Measurements from ENCODE around the gene HDAC10. TPM values are rescaled to one million over a fixed set of nuclear protein-coding genes. Genes with fewer than 3 reads are reported as not detected.

HDAC10 gene
- total and polyA plus RNA-seq, 10 of the 15 experiments (the other 5 are each of a cell fraction or from before 2014, with no cell fraction given) = 0.26 to 48.6 (median 5.0) TPM

DNA sequence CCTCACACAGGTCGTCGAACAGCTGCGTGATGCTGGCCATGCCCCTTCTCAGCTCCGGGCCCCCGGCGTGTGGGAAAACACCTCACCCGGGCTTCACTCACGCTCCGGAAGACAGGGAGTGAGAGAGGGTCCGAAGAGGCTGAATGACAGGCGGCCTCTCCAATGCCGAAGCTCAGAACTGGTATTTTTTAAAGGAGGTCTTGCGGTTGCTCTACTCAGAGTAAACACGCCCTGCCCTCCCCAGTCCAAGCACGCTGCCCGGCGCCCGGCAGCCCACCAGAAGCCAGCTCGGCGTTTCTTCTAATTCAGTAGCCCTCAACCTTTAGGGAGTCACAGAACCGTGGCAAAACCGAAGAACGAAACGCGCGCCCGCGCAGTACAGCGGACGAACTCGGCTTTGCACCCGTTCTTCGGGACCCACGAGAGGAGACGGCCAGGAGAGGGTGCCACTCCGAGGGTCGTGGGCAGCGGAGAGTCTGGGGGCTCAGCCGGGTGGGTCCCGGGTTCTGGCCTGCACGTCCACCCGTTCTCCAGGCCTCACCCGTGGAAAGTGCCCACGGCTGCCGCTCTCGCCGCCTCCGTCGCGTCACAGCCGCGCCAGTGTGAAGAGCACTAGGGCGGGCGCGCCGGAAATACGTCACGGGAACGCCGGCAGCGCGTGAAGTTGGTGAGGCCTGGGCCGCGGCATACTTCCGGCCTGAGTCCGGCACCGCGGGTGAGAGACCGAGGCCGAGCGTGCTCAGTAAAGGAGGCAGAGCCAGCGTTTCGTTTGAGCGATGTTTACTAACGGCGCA is 6.4 kb downstream of the HDAC10 start, which contains the start of gene TUBGCP6 (continued):
- TF ChIP-seq FOS (IDR thresholded peaks at IDR 0.05; ENCODE audit: borderline replicate concordance, extremely low read depth, insufficient read length) (no peak), TCF12 (IDR thresholded peaks at IDR 0.05; ENCODE audit: low read depth, low read length) (0 out of 2 replicates have a peak, but pooled peaks have one; percentile 10), BMI1 (IDR thresholded peaks at IDR 0.05; ENCODE audit: borderline replicate concordance) (no peak), IRF4 (IDR thresholded peaks at IDR 0.05; ENCODE audit: low read depth, low read length) (no peak), GATAD2B (conservative IDR thresholded peaks at IDR 0.05; ENCODE audit: low read depth) (peak; percentile 78; the same call in 1 of the 2 replicates), NBN (IDR thresholded peaks at IDR 0.05) (peak; percentile 99), FOXK2 (IDR thresholded peaks at IDR 0.05) (peak; percentile 39), CREB1 (IDR thresholded peaks at IDR 0.05; ENCODE audit: low read depth) (peak; percentile 100), NR2C2 (IDR thresholded peaks at IDR 0.05; ENCODE audit: borderline replicate concordance, control insufficient read depth, insufficient read length, low read depth) (no peak), RBBP5 (conservative IDR thresholded peaks at IDR 0.05) (no peak)
- TF ChIP-seq, protein P1, sequence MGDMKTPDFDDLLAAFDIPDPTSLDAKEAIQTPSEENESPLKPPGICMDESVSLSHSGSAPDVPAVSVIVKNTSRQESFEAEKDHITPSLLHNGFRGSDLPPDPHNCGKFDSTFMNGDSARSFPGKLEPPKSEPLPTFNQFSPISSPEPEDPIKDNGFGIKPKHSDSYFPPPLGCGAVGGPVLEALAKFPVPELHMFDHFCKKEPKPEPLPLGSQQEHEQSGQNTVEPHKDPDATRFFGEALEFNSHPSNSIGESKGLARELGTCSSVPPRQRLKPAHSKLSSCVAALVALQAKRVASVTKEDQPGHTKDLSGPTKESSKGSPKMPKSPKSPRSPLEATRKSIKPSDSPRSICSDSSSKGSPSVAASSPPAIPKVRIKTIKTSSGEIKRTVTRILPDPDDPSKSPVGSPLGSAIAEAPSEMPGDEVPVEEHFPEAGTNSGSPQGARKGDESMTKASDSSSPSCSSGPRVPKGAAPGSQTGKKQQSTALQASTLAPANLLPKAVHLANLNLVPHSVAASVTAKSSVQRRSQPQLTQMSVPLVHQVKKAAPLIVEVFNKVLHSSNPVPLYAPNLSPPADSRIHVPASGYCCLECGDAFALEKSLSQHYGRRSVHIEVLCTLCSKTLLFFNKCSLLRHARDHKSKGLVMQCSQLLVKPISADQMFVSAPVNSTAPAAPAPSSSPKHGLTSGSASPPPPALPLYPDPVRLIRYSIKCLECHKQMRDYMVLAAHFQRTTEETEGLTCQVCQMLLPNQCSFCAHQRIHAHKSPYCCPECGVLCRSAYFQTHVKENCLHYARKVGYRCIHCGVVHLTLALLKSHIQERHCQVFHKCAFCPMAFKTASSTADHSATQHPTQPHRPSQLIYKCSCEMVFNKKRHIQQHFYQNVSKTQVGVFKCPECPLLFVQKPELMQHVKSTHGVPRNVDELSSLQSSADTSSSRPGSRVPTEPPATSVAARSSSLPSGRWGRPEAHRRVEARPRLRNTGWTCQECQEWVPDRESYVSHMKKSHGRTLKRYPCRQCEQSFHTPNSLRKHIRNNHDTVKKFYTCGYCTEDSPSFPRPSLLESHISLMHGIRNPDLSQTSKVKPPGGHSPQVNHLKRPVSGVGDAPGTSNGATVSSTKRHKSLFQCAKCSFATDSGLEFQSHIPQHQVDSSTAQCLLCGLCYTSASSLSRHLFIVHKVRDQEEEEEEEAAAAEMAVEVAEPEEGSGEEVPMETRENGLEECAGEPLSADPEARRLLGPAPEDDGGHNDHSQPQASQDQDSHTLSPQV (IDR thresholded peaks at IDR 0.05) = no peak
- TF ChIP-seq, protein P2, sequence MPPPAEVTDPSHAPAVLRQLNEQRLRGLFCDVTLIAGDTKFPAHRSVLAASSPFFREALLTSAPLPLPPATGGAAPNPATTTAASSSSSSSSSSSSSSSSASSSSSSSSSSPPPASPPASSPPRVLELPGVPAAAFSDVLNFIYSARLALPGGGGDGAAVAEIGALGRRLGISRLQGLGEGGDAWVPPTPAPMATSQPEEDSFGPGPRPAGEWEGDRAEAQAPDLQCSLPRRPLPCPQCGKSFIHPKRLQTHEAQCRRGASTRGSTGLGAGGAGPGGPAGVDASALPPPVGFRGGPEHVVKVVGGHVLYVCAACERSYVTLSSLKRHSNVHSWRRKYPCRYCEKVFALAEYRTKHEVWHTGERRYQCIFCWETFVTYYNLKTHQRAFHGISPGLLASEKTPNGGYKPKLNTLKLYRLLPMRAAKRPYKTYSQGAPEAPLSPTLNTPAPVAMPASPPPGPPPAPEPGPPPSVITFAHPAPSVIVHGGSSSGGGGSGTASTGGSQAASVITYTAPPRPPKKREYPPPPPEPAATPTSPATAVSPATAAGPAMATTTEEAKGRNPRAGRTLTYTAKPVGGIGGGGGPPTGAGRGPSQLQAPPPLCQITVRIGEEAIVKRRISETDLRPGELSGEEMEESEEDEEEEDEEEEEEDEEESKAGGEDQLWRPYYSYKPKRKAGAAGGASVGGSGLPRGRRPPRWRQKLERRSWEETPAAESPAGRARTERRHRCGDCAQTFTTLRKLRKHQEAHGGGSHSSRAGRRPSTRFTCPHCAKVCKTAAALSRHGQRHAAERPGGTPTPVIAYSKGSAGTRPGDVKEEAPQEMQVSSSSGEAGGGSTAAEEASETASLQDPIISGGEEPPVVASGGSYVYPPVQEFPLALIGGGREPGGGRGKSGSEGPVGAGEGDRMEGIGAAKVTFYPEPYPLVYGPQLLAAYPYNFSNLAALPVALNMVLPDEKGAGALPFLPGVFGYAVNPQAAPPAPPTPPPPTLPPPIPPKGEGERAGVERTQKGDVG (CRISPR knock-in tag; IDR thresholded peaks at IDR 0.05) = no peak
- TF ChIP-seq, protein P3, sequence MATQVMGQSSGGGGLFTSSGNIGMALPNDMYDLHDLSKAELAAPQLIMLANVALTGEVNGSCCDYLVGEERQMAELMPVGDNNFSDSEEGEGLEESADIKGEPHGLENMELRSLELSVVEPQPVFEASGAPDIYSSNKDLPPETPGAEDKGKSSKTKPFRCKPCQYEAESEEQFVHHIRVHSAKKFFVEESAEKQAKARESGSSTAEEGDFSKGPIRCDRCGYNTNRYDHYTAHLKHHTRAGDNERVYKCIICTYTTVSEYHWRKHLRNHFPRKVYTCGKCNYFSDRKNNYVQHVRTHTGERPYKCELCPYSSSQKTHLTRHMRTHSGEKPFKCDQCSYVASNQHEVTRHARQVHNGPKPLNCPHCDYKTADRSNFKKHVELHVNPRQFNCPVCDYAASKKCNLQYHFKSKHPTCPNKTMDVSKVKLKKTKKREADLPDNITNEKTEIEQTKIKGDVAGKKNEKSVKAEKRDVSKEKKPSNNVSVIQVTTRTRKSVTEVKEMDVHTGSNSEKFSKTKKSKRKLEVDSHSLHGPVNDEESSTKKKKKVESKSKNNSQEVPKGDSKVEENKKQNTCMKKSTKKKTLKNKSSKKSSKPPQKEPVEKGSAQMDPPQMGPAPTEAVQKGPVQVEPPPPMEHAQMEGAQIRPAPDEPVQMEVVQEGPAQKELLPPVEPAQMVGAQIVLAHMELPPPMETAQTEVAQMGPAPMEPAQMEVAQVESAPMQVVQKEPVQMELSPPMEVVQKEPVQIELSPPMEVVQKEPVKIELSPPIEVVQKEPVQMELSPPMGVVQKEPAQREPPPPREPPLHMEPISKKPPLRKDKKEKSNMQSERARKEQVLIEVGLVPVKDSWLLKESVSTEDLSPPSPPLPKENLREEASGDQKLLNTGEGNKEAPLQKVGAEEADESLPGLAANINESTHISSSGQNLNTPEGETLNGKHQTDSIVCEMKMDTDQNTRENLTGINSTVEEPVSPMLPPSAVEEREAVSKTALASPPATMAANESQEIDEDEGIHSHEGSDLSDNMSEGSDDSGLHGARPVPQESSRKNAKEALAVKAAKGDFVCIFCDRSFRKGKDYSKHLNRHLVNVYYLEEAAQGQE (IDR thresholded peaks at IDR 0.05; ENCODE audit: low read depth, low read length) = no peak
- TF ChIP-seq, protein P4, sequence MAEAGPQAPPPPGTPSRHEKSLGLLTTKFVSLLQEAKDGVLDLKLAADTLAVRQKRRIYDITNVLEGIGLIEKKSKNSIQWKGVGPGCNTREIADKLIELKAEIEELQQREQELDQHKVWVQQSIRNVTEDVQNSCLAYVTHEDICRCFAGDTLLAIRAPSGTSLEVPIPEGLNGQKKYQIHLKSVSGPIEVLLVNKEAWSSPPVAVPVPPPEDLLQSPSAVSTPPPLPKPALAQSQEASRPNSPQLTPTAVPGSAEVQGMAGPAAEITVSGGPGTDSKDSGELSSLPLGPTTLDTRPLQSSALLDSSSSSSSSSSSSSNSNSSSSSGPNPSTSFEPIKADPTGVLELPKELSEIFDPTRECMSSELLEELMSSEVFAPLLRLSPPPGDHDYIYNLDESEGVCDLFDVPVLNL (IDR thresholded peaks at IDR 0.05; ENCODE audit: low read depth, low read length) = peak; percentile 36; the same call in 1 of the 2 replicates

Measured in GM12878 (cell line).